Cardiac fibroblast (primary cell): Measurements from ENCODE around the gene TEP1.

Experiments used
- DNase-seq, 2 donors: peaks; one replicate each; pipeline versions ENCODE4 v3.0.0 to v3.0.0-alpha.2; 2010; ENCODE audit warnings: low read depth in 2 of 2
- H3K4me3 ChIP-seq, 2 donors: replicated peaks in 1 of 2; 1 replicate in 1 of 2; 2 replicates in 1 of 2; pipeline ENCODE4 v1.5.1; 2011; ENCODE audit warnings: low read depth in 2 of 2, low read length in 2 of 2, mild to moderate bottlenecking in 2 of 2, moderate library complexity in 1 of 2
- TF ChIP-seq, protein P1 (sequence below): IDR thresholded peaks from one replicate; pipeline ENCODE4 v1.5.1; 2011; ENCODE audit warnings: low read depth, mild to moderate bottlenecking, low read length, inconsistent platforms

The TEP1 gene

DNA sequence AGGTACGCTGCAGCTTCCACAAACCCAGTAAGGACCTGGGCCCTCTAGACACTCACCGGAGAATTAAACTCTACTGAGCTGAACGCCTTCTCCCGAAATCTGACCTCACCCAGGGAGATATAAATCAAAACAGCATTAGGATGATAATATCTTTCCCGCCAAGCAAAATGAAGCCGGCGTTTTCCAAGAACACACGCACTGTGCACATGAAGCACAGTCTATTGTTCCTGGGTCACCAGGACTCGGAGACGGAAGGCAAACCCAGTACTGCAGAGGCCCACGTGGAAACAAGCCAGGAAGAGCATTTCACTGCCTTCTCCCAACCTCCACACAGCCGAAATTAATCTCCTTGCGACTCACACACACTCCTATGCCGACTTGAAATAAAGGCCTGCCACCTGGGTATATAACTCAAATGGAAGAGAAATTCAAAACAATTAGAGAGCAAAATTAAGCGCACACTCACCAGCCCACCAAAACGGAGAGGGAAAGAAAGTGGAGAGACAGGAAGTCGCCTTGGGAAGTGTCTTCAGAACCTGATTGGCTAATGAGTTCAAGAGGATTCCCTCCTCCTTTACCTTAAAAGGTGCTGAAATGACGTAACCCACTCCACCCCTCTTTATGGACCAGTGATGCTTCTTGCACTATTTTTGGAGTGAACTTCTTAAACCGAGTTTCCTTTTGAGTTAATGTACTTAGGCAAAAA, 80.4 kb downstream of the TEP1 start, which contains the start of gene CCNB1IP1:
CCNB1IP1 (minus strand) TSS at position 492 of the 706 bp plus-strand sequence. CDS start 16,756 bp downstream, outside the sequence.
- TF ChIP-seq, protein P1, sequence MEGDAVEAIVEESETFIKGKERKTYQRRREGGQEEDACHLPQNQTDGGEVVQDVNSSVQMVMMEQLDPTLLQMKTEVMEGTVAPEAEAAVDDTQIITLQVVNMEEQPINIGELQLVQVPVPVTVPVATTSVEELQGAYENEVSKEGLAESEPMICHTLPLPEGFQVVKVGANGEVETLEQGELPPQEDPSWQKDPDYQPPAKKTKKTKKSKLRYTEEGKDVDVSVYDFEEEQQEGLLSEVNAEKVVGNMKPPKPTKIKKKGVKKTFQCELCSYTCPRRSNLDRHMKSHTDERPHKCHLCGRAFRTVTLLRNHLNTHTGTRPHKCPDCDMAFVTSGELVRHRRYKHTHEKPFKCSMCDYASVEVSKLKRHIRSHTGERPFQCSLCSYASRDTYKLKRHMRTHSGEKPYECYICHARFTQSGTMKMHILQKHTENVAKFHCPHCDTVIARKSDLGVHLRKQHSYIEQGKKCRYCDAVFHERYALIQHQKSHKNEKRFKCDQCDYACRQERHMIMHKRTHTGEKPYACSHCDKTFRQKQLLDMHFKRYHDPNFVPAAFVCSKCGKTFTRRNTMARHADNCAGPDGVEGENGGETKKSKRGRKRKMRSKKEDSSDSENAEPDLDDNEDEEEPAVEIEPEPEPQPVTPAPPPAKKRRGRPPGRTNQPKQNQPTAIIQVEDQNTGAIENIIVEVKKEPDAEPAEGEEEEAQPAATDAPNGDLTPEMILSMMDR, result no peak
- peak; percentile 90 to 92 for DNase-seq

DNA sequence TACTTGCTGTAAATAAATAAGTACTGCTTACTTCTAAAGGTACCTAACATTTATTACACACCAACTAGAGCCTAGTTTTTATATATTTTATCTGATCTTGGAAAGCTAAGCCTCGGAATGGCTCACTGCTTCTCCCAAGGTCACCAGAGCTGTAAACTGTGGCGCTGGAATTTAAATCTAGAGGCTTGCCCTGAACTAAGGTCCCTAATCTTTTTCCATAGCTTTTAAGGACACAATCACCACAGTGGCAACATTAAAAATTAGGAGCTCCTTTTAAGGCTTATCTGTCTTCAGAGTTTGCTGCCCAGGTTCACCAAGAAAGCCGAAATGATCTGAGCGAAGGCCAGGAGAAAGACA, 80.9 kb downstream of the TEP1 start:
- peak overlapping the region; percentile 60 to 67 for H3K4me3 ChIP-seq
- TF ChIP-seq, protein P1, result no peak
- DNase-seq, result peak; percentile 22 to 23

More for the DNA sequence above, 80.4 kb downstream of the TEP1 start, which contains the start of gene CCNB1IP1:
- H3K4me3 ChIP-seq, result peak within 1 kb of the TSS; percentile 60 to 67

DNA sequence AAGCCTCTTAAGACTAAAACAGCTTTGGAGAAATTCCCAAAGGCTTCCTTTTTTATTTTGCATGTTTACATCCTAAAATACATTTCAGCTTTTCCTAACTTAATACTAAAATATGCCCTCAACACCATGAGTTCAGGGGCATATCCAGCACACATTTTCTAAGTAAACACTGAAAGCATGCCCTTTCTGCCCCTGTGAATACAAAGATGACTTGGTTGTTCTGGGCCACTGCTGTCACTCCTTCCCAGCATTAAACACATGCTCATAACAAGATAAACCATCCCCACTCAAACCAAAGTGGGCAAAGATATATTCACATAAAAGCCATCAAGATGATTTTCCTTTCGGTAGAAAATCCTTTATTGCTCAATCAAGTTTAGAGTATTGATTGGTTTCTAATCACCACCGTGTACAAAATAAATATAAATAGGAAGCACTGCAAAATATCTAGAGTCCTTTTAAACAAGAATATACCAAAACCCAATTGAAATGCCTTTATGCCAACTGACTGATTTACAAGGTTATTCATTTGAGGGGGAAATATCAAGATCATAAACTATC, 82.2 kb downstream of the TEP1 start:
- H3K4me3 ChIP-seq, result no peak overlapping the region
- no peak for DNase-seq
- TF ChIP-seq, protein P1, result no peak

DNA sequence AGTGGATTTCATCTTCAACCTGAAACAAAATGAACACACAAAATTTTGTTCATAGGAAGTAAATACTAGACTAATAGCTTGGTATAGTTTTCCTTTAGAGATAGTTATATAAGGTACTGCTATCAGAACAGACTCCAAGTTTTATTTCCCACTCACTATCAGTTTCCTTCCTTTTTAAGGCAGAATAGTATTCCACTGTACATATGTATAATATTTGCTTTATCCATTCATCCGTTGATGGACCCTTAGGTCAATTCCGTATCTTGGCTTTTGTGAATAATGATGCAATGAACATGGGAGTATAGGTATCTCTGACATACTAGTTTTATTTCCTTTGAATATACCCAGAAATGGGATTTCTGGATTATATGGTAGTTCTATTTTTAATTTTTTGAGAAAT, 83.9 kb downstream of the TEP1 start:
- no peak overlapping the region for H3K4me3 ChIP-seq
- TF ChIP-seq, protein P1, result no peak
- DNase-seq, result no peak

DNA sequence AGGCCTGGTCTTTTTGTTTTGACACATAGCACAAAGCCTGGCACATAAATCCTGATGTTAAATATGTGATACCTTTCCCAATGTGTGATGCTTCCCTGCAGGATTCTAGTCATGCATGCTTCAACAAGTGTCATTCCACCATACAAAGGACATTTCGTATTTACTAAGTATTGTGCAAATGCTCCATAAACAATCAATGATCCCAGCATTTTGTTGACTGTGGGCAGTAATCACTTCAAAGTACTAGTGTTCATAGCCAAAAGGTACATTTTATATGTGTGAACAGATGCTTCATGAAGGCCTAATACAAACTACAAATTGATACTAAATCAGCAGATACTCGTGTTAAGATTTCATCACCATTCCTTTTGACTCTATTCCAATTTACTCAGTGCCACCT, 84.6 kb downstream of the TEP1 start:
- DNase-seq, result no peak
- TF ChIP-seq, protein P1, result no peak
- H3K4me3 ChIP-seq, result no peak overlapping the region

DNA sequence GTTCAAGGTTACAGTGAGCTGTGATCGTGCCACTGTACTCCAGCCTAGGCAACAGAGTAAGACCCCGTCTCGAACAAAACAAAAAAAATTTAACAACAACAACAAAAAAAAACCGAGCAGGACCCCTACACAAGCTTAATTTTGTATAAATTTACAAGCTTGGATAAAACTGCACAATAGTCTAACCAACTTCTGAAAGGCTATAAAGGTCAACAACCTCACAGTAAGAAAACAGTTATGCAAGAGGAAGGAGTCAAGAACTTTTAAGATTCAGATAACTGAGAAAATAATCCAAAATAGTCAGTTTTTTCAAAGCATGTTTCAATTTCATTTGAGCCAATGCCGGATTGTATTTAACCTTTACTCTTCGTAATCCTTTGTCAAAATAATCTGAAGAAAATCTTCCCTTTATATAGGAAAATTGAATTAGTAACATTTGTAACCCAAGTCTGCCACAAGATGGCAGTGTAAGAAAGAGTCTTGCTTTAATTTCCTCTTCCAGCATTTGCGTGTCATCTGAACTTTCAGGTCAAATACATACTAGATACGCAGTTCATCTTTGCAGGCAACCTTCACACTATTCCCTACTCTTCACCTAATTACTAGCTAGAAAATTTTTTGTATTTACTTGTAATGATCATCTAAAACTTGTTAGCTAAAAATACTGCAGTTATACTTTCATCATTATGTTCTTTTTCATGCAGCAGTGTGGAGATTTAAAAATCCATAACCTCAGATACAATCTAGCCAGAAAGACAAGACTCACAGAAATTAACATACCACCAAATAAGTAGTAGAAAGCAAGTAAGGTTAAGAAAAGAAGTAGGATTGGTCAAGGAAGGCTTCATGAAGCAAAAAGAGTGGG, 86.1 kb downstream of the TEP1 start:
- no peak overlapping the region for H3K4me3 ChIP-seq
- TF ChIP-seq, protein P1, result peak; percentile 53
- DNase-seq, result peak; percentile 80 to 84
